Dendritic cell treated with granulocyte-macrophage colony-stimulating factor and Interleukin-4, amounts not matched to agents 40 ng/mL and 50 ng/mL, for 4 days (primary cell): ENCODE results near the gene SCN9A.
"Not testable (repeated sequence)": the region's sequence is repeated elsewhere in the genome, so short reads cannot be mapped to it uniquely, and the experiment has no call there.

Experiments
- H3K27ac Mint-ChIP-seq: one replicate; pipeline ENCODE4 v1.8.0; 2022; ENCODE audit warnings: mild to moderate bottlenecking, mixed read lengths
- H3K27me3 Mint-ChIP-seq: one replicate; pipeline ENCODE4 v1.8.0; 2022; ENCODE audit warnings: mild to moderate bottlenecking, mixed read lengths
- H3K36me3 Mint-ChIP-seq: one replicate; pipeline ENCODE4 v1.8.0; 2022; ENCODE audit warnings: low read depth, mixed read lengths
- H3K4me1 Mint-ChIP-seq: one replicate; pipeline ENCODE4 v1.8.0; 2022; ENCODE audit warnings: low read depth, mixed read lengths
- H3K4me3 Mint-ChIP-seq: one replicate; pipeline ENCODE4 v1.8.0; 2022; ENCODE audit warnings: mild to moderate bottlenecking, moderate library complexity, mixed read lengths
- H3K9me3 Mint-ChIP-seq: one replicate; pipeline ENCODE4 v1.8.0; 2022; ENCODE audit warnings: mixed read lengths
- intact Hi-C: fragments of 100-400 bp; cut with micrococcal nuclease; formaldehyde crosslinking; loops from one replicate; pipeline ENCODE4 v1.15.0; 2022

Gene SCN9A

GRCh38 chr2:166337932-166338331 lies 37.8 kb downstream of the SCN9A start:
- intact Hi-C loops = no loop called here
- Mint-ChIP-seq H3K27me3 (no peaks in the 10 kb centered on the region), H3K36me3 (peaks cover 6% of the 10 kb centered on the region), H3K9me3 (no peaks in the 10 kb centered on the region), H3K27ac (no peak overlapping the region), H3K4me3 (no peak overlapping the region), H3K4me1 (no peaks in the 10 kb centered on the region)

GRCh38 chr2:166335284-166335683 lies 40.5 kb downstream of the SCN9A start:
- Mint-ChIP-seq H3K27me3 (no peaks in the 10 kb centered on the region), H3K9me3 (no peaks in the 10 kb centered on the region), H3K36me3 (peaks cover 6% of the 10 kb centered on the region)

GRCh38 chr2:166334805-166335204 lies 40.9 kb downstream of the SCN9A start:
- Mint-ChIP-seq H3K9me3 (no peaks in the 10 kb centered on the region), H3K4me3 (no peak overlapping the region), H3K36me3 (peaks cover 6% of the 10 kb centered on the region), H3K27ac (no peak overlapping the region), H3K4me1 (no peaks in the 10 kb centered on the region), H3K27me3 (no peaks in the 10 kb centered on the region)
- intact Hi-C loops = no loop called here

More at GRCh38 chr2:166335284-166335683, 40.5 kb downstream of the SCN9A start:
- H3K4me1 Mint-ChIP-seq = no peaks in the 10 kb centered on the region
- H3K4me3 Mint-ChIP-seq = no peak overlapping the region
- no peak overlapping the region for H3K27ac Mint-ChIP-seq
- intact Hi-C loops = no loop called here

GRCh38 chr2:166333801-166334200 lies 41.9 kb downstream of the SCN9A start:
- H3K27ac Mint-ChIP-seq = no peak overlapping the region
- H3K9me3 Mint-ChIP-seq = no peaks in the 10 kb centered on the region
- H3K4me1 Mint-ChIP-seq = no peaks in the 10 kb centered on the region
- H3K27me3 Mint-ChIP-seq = no peaks in the 10 kb centered on the region
- H3K36me3 Mint-ChIP-seq = peaks cover 6% of the 10 kb centered on the region
- H3K4me3 Mint-ChIP-seq = no peak overlapping the region
- intact Hi-C loops = no loop called here

- Mint-ChIP-seq H3K27ac (no peak overlapping the region), H3K36me3 (peaks cover 6% of the 10 kb centered on the region), H3K4me3 (no peak overlapping the region), H3K4me1 (no peaks in the 10 kb centered on the region), H3K9me3 (no peaks in the 10 kb centered on the region), H3K27me3 (no peaks in the 10 kb centered on the region)
- intact Hi-C loops = no loop called here
These were observed 43.6 kb downstream of the SCN9A start for GRCh38 chr2:166332106-166332505.

- H3K9me3 Mint-ChIP-seq = no peaks in the 10 kb centered on the region
- no peaks in the 10 kb centered on the region for H3K4me1 Mint-ChIP-seq
- H3K4me3 Mint-ChIP-seq = no peak overlapping the region
- no peaks in the 10 kb centered on the region for H3K36me3 Mint-ChIP-seq
- intact Hi-C loops = no loop called here
- no peak overlapping the region for H3K27ac Mint-ChIP-seq
- no peaks in the 10 kb centered on the region for H3K27me3 Mint-ChIP-seq
These were observed 44.3 kb downstream of the SCN9A start for GRCh38 chr2:166331468-166331867.

- H3K36me3 Mint-ChIP-seq = no peaks in the 10 kb centered on the region
- no peaks in the 10 kb centered on the region for H3K9me3 Mint-ChIP-seq
- no peak overlapping the region for H3K4me3 Mint-ChIP-seq
- H3K4me1 Mint-ChIP-seq = no peaks in the 10 kb centered on the region
- no peaks in the 10 kb centered on the region for H3K27me3 Mint-ChIP-seq
- H3K27ac Mint-ChIP-seq = no peak overlapping the region
- intact Hi-C loops = no loop called here
These were observed 46.3 kb downstream of the SCN9A start for GRCh38 chr2:166329465-166329864.

- intact Hi-C loops = no loop called here
- Mint-ChIP-seq H3K4me3 (no peak overlapping the region), H3K27ac (no peak overlapping the region), H3K27me3 (no peaks in the 10 kb centered on the region), H3K9me3 (no peaks in the 10 kb centered on the region), H3K36me3 (no peaks in the 10 kb centered on the region), H3K4me1 (no peaks in the 10 kb centered on the region)
These were observed 47.6 kb downstream of the SCN9A start for GRCh38 chr2:166328147-166328546.

GRCh38 chr2:166321076-166321475 lies 54.7 kb downstream of the SCN9A start:
- no peaks in the 10 kb centered on the region for H3K27me3 Mint-ChIP-seq
- no peaks in the 10 kb centered on the region for H3K9me3 Mint-ChIP-seq
- H3K27ac Mint-ChIP-seq = no peak overlapping the region
- intact Hi-C loops = no loop called here
- no peaks in the 10 kb centered on the region for H3K36me3 Mint-ChIP-seq
- no peaks in the 10 kb centered on the region for H3K4me1 Mint-ChIP-seq
- no peak overlapping the region for H3K4me3 Mint-ChIP-seq

- H3K36me3 Mint-ChIP-seq = peaks cover 6% of the 10 kb centered on the region
- H3K27me3 Mint-ChIP-seq = no peaks in the 10 kb centered on the region
- H3K27ac Mint-ChIP-seq = no peak overlapping the region
- intact Hi-C loops = no loop called here
- H3K4me1 Mint-ChIP-seq = no peaks in the 10 kb centered on the region
- peaks cover under 1% of the 10 kb centered on the region for H3K9me3 Mint-ChIP-seq
- H3K4me3 Mint-ChIP-seq = no peak overlapping the region
These were observed 61.6 kb downstream of the SCN9A start for GRCh38 chr2:166314022-166314759.

GRCh38 chr2:166312863-166313262 lies 62.9 kb downstream of the SCN9A start:
- H3K27ac Mint-ChIP-seq, H3K9me3 Mint-ChIP-seq, intact Hi-C loops, H3K4me3 Mint-ChIP-seq, H3K27me3 Mint-ChIP-seq, H3K4me1 Mint-ChIP-seq: not testable (repeated sequence)
- H3K36me3 Mint-ChIP-seq = peaks cover 17% of the 10 kb centered on the region

GRCh38 chr2:166307326-166307725 lies 68.4 kb downstream of the SCN9A start:
- Mint-ChIP-seq H3K4me3 (no peak overlapping the region), H3K9me3 (peaks cover 8% of the 10 kb centered on the region), H3K36me3 (peaks cover 28% of the 10 kb centered on the region), H3K27me3 (no peaks in the 10 kb centered on the region), H3K4me1 (no peaks in the 10 kb centered on the region), H3K27ac (no peak overlapping the region)
- intact Hi-C loops = no loop called here

- H3K4me1 Mint-ChIP-seq = no peaks in the 10 kb centered on the region
- no peak overlapping the region for H3K27ac Mint-ChIP-seq
- peaks cover 8% of the 10 kb centered on the region for H3K9me3 Mint-ChIP-seq
- peaks cover 22% of the 10 kb centered on the region for H3K36me3 Mint-ChIP-seq
- H3K4me3 Mint-ChIP-seq = no peak overlapping the region
- H3K27me3 Mint-ChIP-seq = no peaks in the 10 kb centered on the region
- intact Hi-C loops = no loop called here
These were observed 71.1 kb downstream of the SCN9A start for GRCh38 chr2:166304656-166305055.

GRCh38 chr2:166302036-166302435 lies 73.7 kb downstream of the SCN9A start:
- intact Hi-C loops = no loop called here
- H3K4me3 Mint-ChIP-seq = no peak overlapping the region
- no peaks in the 10 kb centered on the region for H3K9me3 Mint-ChIP-seq
- no peaks in the 10 kb centered on the region for H3K4me1 Mint-ChIP-seq
- no peak overlapping the region for H3K27ac Mint-ChIP-seq
- peaks cover 12% of the 10 kb centered on the region for H3K36me3 Mint-ChIP-seq
- H3K27me3 Mint-ChIP-seq = no peaks in the 10 kb centered on the region

- no peaks in the 10 kb centered on the region for H3K27me3 Mint-ChIP-seq
- intact Hi-C loops = no loop called here
- H3K4me1 Mint-ChIP-seq = no peaks in the 10 kb centered on the region
- H3K9me3 Mint-ChIP-seq = no peaks in the 10 kb centered on the region
- H3K27ac Mint-ChIP-seq = no peak overlapping the region
- no peak overlapping the region for H3K4me3 Mint-ChIP-seq
- peaks cover 6% of the 10 kb centered on the region for H3K36me3 Mint-ChIP-seq
These were observed 77.8 kb downstream of the SCN9A start for GRCh38 chr2:166297951-166298350.
